BLaER1 (cell line): Measurements from ENCODE around the gene KCNJ14.

ENCODE experiments used
- H3K27ac ChIP-seq: shearing (Covaris generic); formaldehyde crosslinking; 2 replicates; pipeline ENCODE4 v1.8.1; 2022
- H3K27me3 ChIP-seq: shearing (Covaris generic); formaldehyde crosslinking; 2 replicates; pipeline ENCODE4 v1.8.1; 2022
- H3K36me3 ChIP-seq: shearing (Covaris generic); formaldehyde crosslinking; 2 replicates; pipeline ENCODE4 v1.8.1; 2022
- H3K4me1 ChIP-seq: shearing (Covaris generic); formaldehyde crosslinking; 2 replicates; pipeline ENCODE4 v1.8.1; 2022
- H3K4me2 ChIP-seq: shearing (Covaris generic); formaldehyde crosslinking; 2 replicates; pipeline ENCODE4 v1.8.1; 2022
- H3K4me3 ChIP-seq: shearing (Covaris generic); formaldehyde crosslinking; 2 replicates; pipeline ENCODE4 v1.8.1; 2022
- H3K9ac ChIP-seq: shearing (Covaris generic); formaldehyde crosslinking; 2 replicates; pipeline ENCODE4 v1.8.1; 2022
- H3K9me3 ChIP-seq: shearing (Covaris generic); formaldehyde crosslinking; 2 replicates; pipeline ENCODE4 v1.8.1; 2022
- H4K20me1 ChIP-seq: shearing (Covaris generic); formaldehyde crosslinking; 2 replicates; pipeline ENCODE4 v1.8.1; 2022
- Cebpa-rat ChIP-seq: shearing (Covaris generic); IDR thresholded peaks from 2 replicates; pipeline ENCODE4 v1.8.1; 2022

KCNJ14 gene

GRCh38 chr19:48455171-48455907 is at the start of gene KCNJ14:
TSS of gene KCNJ14 (plus strand) at chr19:48455574. CDS start at chr19:48461725, 6,151 bp downstream.
- Histone ChIP-seq H4K20me1 (peaks cover 75% of the 10 kb centered on the region), H3K4me2 (0 out of 2 replicates have a peak within 1 kb of the TSS, but pooled peaks have one; percentile 1), H3K4me3 (no peak within 1 kb of the TSS), H3K9me3 (no peaks in the 10 kb centered on the region), H3K27ac (0 out of 2 replicates have a peak within 1 kb of the TSS, but pooled peaks have one; percentile 30), H3K36me3 (peaks cover 93% of the 10 kb centered on the region), H3K27me3 (no peaks in the 10 kb centered on the region), H3K4me1 (peaks cover 12% of the 10 kb centered on the region), H3K9ac (no peak within 1 kb of the TSS)
- no peak for TF ChIP-seq Cebpa-rat

- Histone ChIP-seq H4K20me1 (no peaks in the 10 kb centered on the region), H3K9ac (no peak overlapping the region), H3K9me3 (no peaks in the 10 kb centered on the region), H3K27me3 (no peaks in the 10 kb centered on the region), H3K36me3 (no peaks in the 10 kb centered on the region), H3K4me1 (peaks cover 16% of the 10 kb centered on the region), H3K4me3 (no peak overlapping the region), H3K27ac (no peak overlapping the region), H3K4me2 (no peak overlapping the region)
- TF ChIP-seq Cebpa-rat, result no peak
These were observed 49.5 kb upstream of the KCNJ14 start for GRCh38 chr19:48405850-48406249.

DNA sequence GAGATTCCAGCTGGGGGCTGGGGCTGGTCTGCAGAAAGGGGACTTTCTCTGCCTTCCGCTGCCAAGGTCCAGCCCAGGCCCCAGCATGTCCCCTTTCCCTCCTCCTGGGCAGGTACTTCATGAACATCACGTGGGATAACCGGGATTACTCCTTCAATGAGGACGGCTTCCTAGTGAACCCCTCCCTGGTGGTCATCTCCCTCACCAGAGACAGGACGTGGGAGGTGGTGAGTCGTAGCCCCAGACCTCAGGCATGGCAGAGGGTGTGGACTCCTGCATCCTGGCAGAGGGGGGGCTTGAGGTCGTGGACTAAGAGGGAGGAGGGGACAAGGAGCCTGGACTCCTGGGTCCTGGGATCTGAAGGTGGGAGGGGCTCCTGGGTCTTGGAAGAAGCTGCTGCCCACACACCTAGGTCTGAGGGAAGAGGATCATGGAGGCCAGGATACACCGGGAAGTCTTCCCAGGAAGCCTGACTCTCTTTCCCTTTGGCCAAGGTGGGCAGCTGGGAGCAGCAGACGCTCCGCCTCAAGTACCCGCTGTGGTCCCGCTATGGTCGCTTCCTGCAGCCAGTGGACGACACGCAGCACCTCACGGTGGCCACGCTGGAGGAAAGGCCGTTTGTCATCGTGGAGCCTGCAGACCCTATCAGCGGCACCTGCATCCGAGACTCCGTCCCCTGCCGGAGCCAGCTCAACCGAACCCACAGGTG is 41.3 kb upstream of the KCNJ14 start:
- Histone ChIP-seq H3K27ac (no peak overlapping the region), H3K4me1 (peaks cover 50% of the 10 kb centered on the region), H3K9ac (no peak overlapping the region), H3K4me2 (peak overlapping the region; percentile 85), H3K9me3 (no peaks in the 10 kb centered on the region), H3K36me3 (no peaks in the 10 kb centered on the region), H3K4me3 (peak overlapping the region; percentile 54; the same call in 1 of the 2 replicates), H3K27me3 (peaks cover 19% of the 10 kb centered on the region), H4K20me1 (no peaks in the 10 kb centered on the region)
- TF ChIP-seq Cebpa-rat, result no peak

GRCh38 chr19:48415395-48415794 is 40.0 kb upstream of the KCNJ14 start:
- Histone ChIP-seq H3K27me3 (peaks cover 19% of the 10 kb centered on the region), H3K27ac (no peak overlapping the region)

DNA sequence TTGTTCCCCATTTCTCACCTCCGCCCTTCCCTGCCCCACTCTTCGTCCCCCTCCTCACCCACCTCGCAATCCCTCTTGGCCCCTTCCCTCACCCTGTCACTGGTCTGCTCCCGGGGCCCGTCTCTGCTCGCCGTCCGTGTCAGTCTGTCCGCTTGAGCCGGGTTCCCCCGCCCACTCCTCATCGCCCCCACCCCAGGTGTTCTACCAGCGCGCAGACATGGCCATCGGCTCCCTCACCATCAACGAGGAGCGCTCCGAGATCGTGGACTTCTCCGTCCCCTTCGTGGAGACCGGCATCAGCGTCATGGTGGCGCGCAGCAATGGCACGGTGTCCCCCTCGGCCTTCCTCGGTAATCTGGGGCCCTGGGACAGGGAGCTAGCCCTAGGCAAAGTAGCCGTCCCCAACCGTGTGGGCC is 39.6 kb upstream of the KCNJ14 start:
- peaks cover 57% of the 10 kb centered on the region for H3K4me1 ChIP-seq
- H3K4me3 ChIP-seq, result no peak overlapping the region
- no peak for TF ChIP-seq Cebpa-rat
- peak overlapping the region; percentile 81 for H3K4me2 ChIP-seq
- peaks cover 19% of the 10 kb centered on the region for H3K27me3 ChIP-seq
- no peaks in the 10 kb centered on the region for H4K20me1 ChIP-seq
- H3K36me3 ChIP-seq, result no peaks in the 10 kb centered on the region
- no peak overlapping the region for H3K27ac ChIP-seq
- H3K9ac ChIP-seq, result no peak overlapping the region
- H3K9me3 ChIP-seq, result no peaks in the 10 kb centered on the region

More at GRCh38 chr19:48415395-48415794, 40.0 kb upstream of the KCNJ14 start:
- Histone ChIP-seq H3K4me3 (peak overlapping the region; percentile 54), H3K9ac (no peak overlapping the region), H3K36me3 (no peaks in the 10 kb centered on the region), H3K4me1 (peaks cover 57% of the 10 kb centered on the region), H3K4me2 (peak overlapping the region; percentile 85), H4K20me1 (no peaks in the 10 kb centered on the region), H3K9me3 (no peaks in the 10 kb centered on the region)
- TF ChIP-seq Cebpa-rat, result no peak

DNA sequence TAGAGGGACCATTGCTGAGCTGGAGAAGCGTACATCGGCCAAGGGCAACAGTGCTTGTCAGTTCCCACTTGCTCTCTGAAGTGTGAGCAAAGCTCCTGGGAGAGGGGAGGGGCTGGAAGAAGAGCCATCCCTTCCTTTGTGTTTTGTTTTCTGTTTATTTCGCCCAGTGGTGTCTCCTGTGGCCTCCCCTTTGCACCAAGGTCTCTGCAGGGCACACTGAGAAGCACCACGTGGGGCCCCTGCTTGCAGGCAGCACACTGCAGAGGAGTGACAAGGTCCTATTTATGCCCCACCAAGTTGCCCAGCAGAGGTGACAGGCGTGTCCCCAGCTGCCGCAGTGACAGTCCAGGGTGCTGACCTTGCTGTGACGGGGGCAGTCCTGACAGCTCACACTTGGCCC is 38.0 kb upstream of the KCNJ14 start:
- no peak overlapping the region for H3K4me3 ChIP-seq
- no peaks in the 10 kb centered on the region for H4K20me1 ChIP-seq
- no peaks in the 10 kb centered on the region for H3K36me3 ChIP-seq
- peak overlapping the region; percentile 81 for H3K4me2 ChIP-seq
- H3K9me3 ChIP-seq, result no peaks in the 10 kb centered on the region
- peaks cover 19% of the 10 kb centered on the region for H3K27me3 ChIP-seq
- TF ChIP-seq Cebpa-rat, result no peak
- peak overlapping the region; percentile 53; the same call in 1 of the 2 replicates for H3K27ac ChIP-seq
- H3K4me1 ChIP-seq, result peaks cover 57% of the 10 kb centered on the region
- peak overlapping the region; percentile 32; the same call in 1 of the 2 replicates for H3K9ac ChIP-seq

DNA sequence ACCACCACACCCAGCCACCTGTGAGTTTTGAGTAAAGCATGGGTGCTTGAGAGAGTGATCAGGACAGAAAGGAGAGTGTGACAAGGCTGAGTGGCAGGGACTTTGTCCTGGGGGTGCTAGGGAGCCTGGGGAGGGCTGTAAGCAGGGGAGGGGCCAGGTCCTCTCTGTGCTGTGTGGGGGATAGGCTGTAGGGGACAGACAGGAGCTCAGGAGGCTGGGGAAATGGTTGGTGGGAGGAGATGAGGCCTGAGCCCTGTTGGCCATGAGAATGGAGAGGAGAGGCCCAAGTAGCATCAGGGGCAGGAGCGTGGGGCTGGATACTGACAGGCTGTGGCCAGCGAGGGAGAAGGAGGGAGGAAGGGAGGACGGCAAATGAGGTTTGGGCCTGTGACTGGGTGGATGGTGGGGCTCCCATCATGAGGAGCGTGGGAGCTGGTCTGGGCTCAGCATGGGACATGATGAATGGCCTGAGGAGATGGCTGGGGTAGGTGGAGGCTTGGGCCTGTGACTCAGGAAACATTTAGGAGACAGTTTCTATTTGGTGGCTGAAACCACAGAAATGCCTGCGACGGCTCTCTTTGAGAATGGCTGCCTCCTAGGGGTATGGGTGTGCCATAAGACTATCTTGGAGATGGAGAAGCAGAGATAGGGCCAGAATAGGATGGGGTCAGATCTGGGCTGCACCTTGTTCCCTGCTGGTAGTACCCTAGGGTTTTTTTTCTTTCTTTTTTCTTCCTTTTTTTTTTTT is 36.9 kb upstream of the KCNJ14 start:
- H3K27me3 ChIP-seq, result peaks cover 17% of the 10 kb centered on the region
- H3K4me2 ChIP-seq, result peak overlapping the region; percentile 71
- peak overlapping the region; percentile 40; the same call in 1 of the 2 replicates for H3K9ac ChIP-seq
- H3K36me3 ChIP-seq, result no peaks in the 10 kb centered on the region
- H3K27ac ChIP-seq, result peak overlapping the region; percentile 81
- peaks cover 57% of the 10 kb centered on the region for H3K4me1 ChIP-seq
- no peaks in the 10 kb centered on the region for H4K20me1 ChIP-seq
- no peak for TF ChIP-seq Cebpa-rat
- peak overlapping the region; percentile 56; the same call in 1 of the 2 replicates for H3K4me3 ChIP-seq
- H3K9me3 ChIP-seq, result no peaks in the 10 kb centered on the region

DNA sequence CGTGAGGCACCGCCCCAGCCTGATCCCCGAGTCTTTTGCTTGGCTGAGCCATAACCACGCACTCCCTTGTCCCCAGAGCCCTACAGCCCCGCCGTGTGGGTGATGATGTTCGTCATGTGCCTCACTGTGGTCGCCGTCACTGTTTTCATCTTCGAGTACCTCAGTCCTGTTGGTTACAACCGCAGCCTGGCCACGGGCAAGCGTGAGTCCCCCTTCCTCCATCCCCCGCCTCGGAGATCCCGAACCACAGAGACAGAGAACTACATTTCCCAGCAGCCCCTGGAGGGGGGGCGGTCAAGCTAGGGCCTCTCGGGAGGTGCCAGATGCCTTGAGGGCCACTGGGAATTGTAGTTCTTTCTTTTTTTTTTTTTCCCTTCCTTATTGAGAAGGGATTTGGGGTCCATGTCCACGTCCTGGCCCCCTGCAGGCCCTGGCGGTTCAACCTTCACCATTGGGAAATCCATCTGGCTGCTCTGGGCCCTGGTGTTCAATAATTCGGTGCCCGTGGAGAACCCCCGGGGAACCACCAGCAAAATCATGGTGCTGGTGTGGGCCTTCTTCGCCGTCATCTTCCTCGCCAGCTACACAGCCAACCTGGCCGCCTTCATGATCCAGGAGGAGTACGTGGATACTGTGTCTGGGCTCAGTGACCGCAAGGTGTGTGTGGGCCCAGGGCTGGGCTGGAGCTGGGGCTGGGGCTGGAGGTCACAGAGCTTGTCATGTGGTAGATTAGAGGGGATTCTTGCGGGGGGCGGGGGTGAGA is 36.0 kb upstream of the KCNJ14 start:
- Histone ChIP-seq H3K4me3 (peak overlapping the region; percentile 56), H3K9ac (peak overlapping the region; percentile 40; the same call in 1 of the 2 replicates), H3K36me3 (no peaks in the 10 kb centered on the region), H3K4me1 (peaks cover 51% of the 10 kb centered on the region), H3K9me3 (no peaks in the 10 kb centered on the region), H4K20me1 (no peaks in the 10 kb centered on the region), H3K27ac (peak overlapping the region; percentile 81), H3K27me3 (peaks cover 9% of the 10 kb centered on the region), H3K4me2 (peak overlapping the region; percentile 71)
- no peak for TF ChIP-seq Cebpa-rat

DNA sequence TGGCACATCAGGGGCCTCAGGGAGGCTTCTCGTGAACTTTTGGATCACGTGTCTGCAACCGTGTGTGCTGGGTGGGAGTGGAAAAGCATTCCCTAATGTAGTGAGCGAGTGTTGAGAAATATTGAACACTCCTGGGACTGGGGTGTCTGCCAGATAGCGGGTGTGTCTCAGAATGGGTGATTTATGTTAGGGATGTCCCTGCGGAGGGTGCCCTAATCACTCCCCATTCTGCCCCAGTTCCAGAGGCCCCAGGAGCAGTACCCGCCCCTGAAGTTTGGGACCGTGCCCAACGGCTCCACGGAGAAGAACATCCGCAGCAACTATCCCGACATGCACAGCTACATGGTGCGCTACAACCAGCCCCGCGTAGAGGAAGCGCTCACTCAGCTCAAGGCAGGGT is 33.8 kb upstream of the KCNJ14 start:
- Histone ChIP-seq H4K20me1 (no peaks in the 10 kb centered on the region), H3K27ac (no peak overlapping the region), H3K4me3 (no peak overlapping the region), H3K4me1 (peaks cover 44% of the 10 kb centered on the region), H3K9me3 (no peaks in the 10 kb centered on the region), H3K9ac (no peak overlapping the region), H3K4me2 (no peak overlapping the region), H3K36me3 (no peaks in the 10 kb centered on the region), H3K27me3 (no peaks in the 10 kb centered on the region)
- TF ChIP-seq Cebpa-rat, result no peak
